Measurements from ENCODE around the gene TNFAIP1.

TNFAIP1 gene

DNA sequence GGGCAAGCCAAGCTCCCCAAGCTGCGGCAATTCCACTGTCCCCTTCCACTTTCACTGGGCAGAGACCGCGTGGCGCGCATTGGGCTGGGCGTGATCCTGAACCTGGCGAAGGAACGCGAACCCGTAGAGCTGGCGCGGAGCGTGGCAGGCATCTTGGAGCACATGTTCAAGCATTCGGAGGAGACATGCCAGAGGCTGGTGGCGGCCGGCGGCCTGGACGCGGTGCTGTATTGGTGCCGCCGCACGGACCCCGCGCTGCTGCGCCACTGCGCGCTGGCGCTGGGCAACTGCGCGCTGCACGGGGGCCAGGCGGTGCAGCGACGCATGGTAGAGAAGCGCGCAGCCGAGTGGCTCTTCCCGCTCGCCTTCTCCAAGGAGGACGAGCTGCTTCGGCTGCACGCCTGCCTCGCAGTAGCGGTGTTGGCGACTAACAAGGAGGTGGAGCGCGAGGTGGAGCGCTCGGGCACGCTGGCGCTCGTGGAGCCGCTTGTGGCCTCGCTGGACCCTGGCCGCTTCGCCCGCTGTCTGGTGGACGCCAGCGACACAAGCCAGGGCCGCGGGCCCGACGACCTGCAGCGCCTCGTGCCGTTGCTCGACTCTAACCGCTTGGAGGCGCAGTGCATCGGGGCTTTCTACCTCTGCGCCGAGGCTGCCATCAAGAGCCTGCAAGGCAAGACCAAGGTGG lies 45.7 kb downstream of the TNFAIP1 start:
- H3K27ac Mint-ChIP-seq, result no peak overlapping the region
- H3K9me3 Mint-ChIP-seq, result no peaks in the 10 kb centered on the region
- peaks cover 27% of the 10 kb centered on the region for H3K4me1 Mint-ChIP-seq
- peak; percentile 51 for DNase-seq
- CTCF ChIA-PET, result interaction anchor here (0.7 to 4.5 kb wide), 4 partner anchors 26 to 41 kb away, joined by 3 to 22 read pairs (median 3); no protein-coding TSS in a partner anchor
- H3K4me3 Mint-ChIP-seq, result no peak overlapping the region
- H3K36me3 Mint-ChIP-seq, result no peaks in the 10 kb centered on the region
- H3K27me3 Mint-ChIP-seq, result peaks cover 29% of the 10 kb centered on the region

DNA sequence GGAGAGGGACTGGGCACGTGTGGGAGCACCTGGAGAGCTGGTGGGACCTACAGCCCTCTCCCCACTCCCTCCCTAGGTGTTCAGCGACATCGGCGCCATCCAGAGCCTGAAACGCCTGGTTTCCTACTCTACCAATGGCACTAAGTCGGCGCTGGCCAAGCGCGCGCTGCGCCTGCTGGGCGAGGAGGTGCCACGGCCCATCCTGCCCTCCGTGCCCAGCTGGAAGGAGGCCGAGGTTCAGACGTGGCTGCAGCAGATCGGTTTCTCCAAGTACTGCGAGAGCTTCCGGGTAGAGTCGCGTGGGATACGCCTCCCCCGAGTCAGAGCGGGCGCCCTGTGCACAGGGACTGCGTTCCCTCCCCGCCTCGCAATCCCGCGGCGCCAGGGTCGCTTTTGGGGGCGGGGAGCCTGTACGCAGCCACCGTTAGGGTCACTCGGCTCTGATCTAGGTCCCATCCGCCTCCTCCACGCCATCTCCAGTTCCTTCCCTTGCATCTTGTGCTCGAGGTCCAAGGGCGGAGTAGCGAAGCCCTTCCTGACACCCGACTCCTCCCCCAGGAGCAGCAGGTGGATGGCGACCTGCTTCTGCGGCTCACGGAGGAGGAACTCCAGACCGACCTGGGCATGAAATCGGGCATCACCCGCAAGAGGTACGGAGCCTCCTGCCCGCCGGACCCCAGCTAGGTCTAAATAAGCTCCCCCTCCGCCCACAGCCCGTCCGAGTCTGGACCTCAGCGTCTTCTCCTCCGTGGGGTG lies 48.9 kb downstream of the TNFAIP1 start:
- Mint-ChIP-seq H3K27ac (peak overlapping the region; percentile 77), H3K4me3 (peak overlapping the region; percentile 79), H3K9me3 (no peaks in the 10 kb centered on the region), H3K4me1 (peaks cover 27% of the 10 kb centered on the region), H3K36me3 (peaks cover 11% of the 10 kb centered on the region), H3K27me3 (peaks cover 29% of the 10 kb centered on the region)
- peak; percentile 86 for DNase-seq
- CTCF ChIA-PET, result interaction anchor here (0.6 to 1.1 kb wide), 2 partner anchors 32 to 137 kb away, joined by 3 to 4 read pairs; no protein-coding TSS in a partner anchor

DNA sequence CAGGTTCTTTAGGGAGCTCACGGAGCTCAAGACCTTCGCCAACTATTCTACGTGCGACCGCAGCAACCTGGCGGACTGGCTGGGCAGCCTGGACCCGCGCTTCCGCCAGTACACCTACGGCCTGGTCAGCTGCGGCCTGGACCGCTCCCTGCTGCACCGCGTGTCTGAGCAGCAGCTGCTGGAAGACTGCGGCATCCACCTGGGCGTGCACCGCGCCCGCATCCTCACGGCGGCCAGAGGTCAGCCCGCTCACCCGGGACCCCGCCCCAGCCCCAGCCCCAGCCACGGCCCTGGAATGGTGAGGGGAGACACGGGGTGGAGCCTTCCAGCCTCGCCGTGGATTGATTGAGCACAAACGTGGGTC lies 49.5 kb downstream of the TNFAIP1 start:
- peak overlapping the region; percentile 79 for H3K4me3 Mint-ChIP-seq
- H3K27me3 Mint-ChIP-seq, result peaks cover 29% of the 10 kb centered on the region
- DNase-seq, result peak; percentile 38
- peak overlapping the region; percentile 77 for H3K27ac Mint-ChIP-seq
- no peaks in the 10 kb centered on the region for H3K9me3 Mint-ChIP-seq
- CTCF ChIA-PET, result interaction anchor here (0.6 to 1.1 kb wide), 2 partner anchors 31 to 136 kb away, joined by 3 to 4 read pairs; no protein-coding TSS in a partner anchor
- H3K4me1 Mint-ChIP-seq, result peaks cover 27% of the 10 kb centered on the region
- H3K36me3 Mint-ChIP-seq, result peaks cover 13% of the 10 kb centered on the region

DNA sequence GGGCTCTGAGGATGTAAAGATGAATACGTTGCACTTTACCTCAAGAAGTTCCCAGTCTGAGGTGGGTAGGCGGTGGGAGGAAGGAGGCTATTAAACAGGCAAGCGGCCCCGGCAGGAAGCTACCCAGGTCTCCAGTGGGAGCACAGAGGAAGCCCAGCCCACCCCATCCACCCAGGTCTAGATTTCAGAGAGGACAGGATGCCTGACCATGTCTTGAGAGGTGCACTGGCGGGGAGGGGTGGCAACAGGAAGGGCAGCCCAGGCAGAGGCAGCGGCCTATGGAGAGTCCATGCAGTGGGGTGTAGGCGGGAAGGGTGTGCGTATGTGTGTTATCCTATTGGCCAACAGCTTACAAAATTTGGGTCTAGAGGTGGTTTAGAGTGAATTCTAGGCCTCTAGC lies 49.8 kb downstream of the TNFAIP1 start:
- peak; percentile 37 for DNase-seq
- Mint-ChIP-seq H3K4me1 (peaks cover 27% of the 10 kb centered on the region), H3K27me3 (peaks cover 27% of the 10 kb centered on the region), H3K36me3 (peaks cover 17% of the 10 kb centered on the region), H3K9me3 (no peaks in the 10 kb centered on the region), H3K27ac (peak overlapping the region; percentile 72), H3K4me3 (peak overlapping the region; percentile 79)
- CTCF ChIA-PET, result interaction anchor here (0.6 to 1.9 kb wide), 3 partner anchors 10 to 136 kb away, joined by 3 to 6 read pairs (median 4); no protein-coding TSS in a partner anchor

DNA sequence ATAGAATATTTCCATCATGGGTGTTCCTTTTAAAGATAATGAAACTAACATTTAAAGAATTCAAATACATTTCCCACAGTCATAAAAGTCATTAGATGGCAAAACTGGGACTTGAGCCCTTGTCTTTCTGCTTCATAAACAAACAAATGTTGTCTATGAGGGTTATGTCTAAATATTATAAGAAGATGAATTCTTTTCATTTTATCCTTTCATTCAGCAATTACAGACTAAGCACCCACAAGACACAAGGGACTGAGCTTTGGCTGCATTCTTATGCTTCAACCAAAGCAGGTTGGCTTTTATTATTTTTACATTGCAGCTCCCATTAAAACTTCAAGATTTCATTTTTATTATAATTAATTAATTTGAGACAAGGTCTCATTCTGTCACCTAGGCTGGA lies 50.8 kb downstream of the TNFAIP1 start:
- no peaks in the 10 kb centered on the region for H3K9me3 Mint-ChIP-seq
- H3K4me3 Mint-ChIP-seq, result no peak overlapping the region
- CTCF ChIA-PET, result interaction anchor here (1.9 kb wide), 1 partner anchor 9 kb away, joined by 6 read pairs; no protein-coding TSS in a partner anchor
- H3K27ac Mint-ChIP-seq, result no peak overlapping the region
- peaks cover 27% of the 10 kb centered on the region for H3K4me1 Mint-ChIP-seq
- peaks cover 25% of the 10 kb centered on the region for H3K36me3 Mint-ChIP-seq
- H3K27me3 Mint-ChIP-seq, result peaks cover 19% of the 10 kb centered on the region
- DNase-seq, result no peak

DNA sequence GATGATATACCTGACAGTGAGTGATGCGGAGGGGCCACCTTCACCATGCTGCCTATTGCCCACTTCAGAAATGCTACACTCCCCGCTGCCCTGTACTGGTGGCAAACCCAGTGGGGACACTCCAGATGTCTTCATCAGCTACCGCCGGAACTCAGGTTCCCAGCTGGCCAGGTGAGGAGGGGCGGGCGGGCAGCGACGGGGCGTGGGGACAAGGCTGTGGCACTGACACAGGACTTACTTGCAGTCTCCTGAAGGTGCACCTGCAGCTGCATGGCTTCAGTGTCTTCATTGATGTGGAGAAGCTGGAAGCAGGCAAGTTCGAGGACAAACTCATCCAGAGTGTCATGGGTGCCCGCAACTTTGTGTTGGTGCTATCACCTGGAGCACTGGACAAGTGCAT lies 52.5 kb downstream of the TNFAIP1 start:
- CTCF ChIA-PET, result no interaction called here
- DNase-seq, result no peak
- Mint-ChIP-seq H3K27ac (no peak overlapping the region), H3K27me3 (peaks cover 5% of the 10 kb centered on the region), H3K4me3 (no peak overlapping the region), H3K4me1 (peaks cover 23% of the 10 kb centered on the region), H3K9me3 (no peaks in the 10 kb centered on the region), H3K36me3 (peaks cover 27% of the 10 kb centered on the region)

DNA sequence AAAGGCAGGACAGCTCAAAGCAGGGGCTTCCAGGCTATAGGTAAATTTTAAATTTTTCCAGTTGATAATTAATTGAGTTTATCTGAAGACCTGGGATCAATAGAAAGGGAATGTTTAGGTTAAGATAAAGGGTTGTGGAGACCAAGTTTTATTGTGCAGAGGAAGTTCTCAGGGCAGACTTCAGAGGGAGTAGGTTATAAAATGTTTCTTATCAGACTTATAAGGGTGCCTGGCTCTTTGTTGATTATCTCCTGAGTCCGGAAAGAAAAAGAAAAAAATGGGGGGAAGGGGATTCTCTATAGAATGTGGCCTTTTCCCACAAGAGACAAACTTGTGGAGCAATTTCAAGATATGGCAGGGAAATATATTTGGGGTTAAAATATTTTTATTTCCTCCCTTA lies 54.6 kb downstream of the TNFAIP1 start:
- Mint-ChIP-seq H3K36me3 (peaks cover 32% of the 10 kb centered on the region), H3K27ac (no peak overlapping the region), H3K9me3 (no peaks in the 10 kb centered on the region), H3K4me3 (no peak overlapping the region), H3K4me1 (peaks cover 10% of the 10 kb centered on the region), H3K27me3 (no peaks in the 10 kb centered on the region)
- CTCF ChIA-PET, result no interaction called here
- DNase-seq, result no peak

DNA sequence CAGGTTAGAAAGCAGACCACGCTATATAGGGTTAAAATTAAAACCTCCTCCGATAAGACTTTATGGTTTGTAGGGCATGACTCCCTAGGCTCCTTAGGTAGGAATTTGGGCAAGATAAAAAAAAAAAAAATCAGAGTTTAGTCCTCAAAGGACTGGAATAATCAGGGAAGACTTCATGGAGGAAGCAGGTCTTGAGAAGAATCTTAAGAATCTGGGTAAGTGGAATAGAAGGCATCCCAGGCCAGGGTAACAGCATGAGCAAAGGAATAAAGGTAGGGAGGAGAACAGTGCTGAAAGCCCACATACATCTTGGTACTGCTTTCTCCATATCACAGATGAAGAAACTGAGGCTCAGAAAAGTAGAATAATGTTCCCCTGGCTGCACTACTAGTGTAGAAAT lies 55.0 kb downstream of the TNFAIP1 start:
- CTCF ChIA-PET, result no interaction called here
- no peak overlapping the region for H3K4me3 Mint-ChIP-seq

DNA sequence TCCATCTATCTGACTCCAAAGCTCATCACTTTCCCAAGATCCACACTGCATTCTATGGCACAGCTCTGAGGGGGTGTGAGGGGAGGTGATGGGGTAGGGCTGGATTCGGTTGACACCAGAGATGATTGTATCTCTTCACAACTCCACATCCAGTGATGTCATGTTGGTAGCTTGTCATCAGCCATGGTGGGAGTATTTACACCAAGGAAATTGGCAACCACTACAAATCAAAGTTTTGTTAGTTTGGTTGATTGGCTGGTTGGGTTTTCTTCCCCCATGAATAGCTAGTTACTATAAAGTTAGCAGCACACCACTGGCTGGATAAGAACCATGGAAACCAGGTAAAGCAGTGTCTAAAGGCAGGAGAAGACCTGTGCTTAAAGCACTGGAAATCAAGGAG lies 55.4 kb downstream of the TNFAIP1 start:
- CTCF ChIA-PET, result no interaction called here
- Mint-ChIP-seq H3K4me1 (peaks cover 2% of the 10 kb centered on the region), H3K27me3 (no peaks in the 10 kb centered on the region), H3K9me3 (no peaks in the 10 kb centered on the region), H3K27ac (no peak overlapping the region), H3K4me3 (no peak overlapping the region), H3K36me3 (peaks cover 35% of the 10 kb centered on the region)
- DNase-seq, result no peak

More for the DNA sequence above, 55.0 kb downstream of the TNFAIP1 start:
- DNase-seq, result no peak
- Mint-ChIP-seq H3K27me3 (no peaks in the 10 kb centered on the region), H3K27ac (no peak overlapping the region), H3K9me3 (no peaks in the 10 kb centered on the region), H3K36me3 (peaks cover 32% of the 10 kb centered on the region), H3K4me1 (peaks cover 6% of the 10 kb centered on the region)

DNA sequence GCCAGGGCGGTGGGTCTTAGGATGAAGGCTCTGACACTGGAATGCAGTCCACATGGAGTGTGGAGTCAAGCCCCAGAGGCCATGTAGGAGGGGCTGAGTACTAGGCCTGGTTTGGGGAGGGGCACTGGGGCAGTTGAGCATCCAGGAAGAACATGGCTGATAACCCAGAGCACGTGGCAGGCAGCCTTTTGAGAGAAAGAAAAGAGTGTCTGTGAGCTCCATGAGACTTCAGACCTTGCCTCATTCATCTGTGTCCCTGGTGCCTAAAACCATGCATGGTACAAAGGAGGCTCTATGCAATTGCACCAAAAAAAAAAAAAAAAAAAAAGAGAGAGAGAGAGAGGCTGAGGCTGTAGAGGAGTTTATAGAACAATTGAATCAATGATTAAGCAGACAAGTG lies 55.8 kb downstream of the TNFAIP1 start:
- Mint-ChIP-seq H3K4me1 (no peaks in the 10 kb centered on the region), H3K4me3 (no peak overlapping the region), H3K27me3 (no peaks in the 10 kb centered on the region), H3K36me3 (peaks cover 35% of the 10 kb centered on the region), H3K27ac (no peak overlapping the region), H3K9me3 (no peaks in the 10 kb centered on the region)
- CTCF ChIA-PET, result no interaction called here
- DNase-seq, result no peak

DNA sequence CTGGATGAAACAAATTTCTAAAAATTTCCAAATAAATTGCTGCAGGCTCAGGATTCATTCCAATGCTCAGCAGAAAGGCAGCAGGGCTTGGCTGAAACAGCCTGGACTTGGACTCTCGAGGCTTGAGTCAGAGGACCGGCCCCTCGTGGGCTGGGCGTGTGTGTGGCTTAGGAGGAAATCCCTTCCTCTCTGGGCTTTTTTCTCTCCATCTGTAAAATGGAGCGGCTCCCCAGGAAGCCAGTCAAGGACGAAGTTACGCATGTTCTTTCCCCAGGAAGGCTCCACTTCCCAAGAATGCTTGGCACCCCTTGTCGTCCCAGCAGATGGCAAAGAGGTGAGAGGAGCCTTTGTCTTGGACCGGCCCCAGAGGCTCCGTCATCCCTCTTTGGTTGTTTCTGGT lies 56.9 kb downstream of the TNFAIP1 start:
- Mint-ChIP-seq H3K9me3 (no peaks in the 10 kb centered on the region), H3K4me3 (no peak overlapping the region), H3K27me3 (no peaks in the 10 kb centered on the region), H3K4me1 (no peaks in the 10 kb centered on the region), H3K27ac (no peak overlapping the region), H3K36me3 (peaks cover 34% of the 10 kb centered on the region)
- CTCF ChIA-PET, result no interaction called here
- DNase-seq, result no peak

DNA sequence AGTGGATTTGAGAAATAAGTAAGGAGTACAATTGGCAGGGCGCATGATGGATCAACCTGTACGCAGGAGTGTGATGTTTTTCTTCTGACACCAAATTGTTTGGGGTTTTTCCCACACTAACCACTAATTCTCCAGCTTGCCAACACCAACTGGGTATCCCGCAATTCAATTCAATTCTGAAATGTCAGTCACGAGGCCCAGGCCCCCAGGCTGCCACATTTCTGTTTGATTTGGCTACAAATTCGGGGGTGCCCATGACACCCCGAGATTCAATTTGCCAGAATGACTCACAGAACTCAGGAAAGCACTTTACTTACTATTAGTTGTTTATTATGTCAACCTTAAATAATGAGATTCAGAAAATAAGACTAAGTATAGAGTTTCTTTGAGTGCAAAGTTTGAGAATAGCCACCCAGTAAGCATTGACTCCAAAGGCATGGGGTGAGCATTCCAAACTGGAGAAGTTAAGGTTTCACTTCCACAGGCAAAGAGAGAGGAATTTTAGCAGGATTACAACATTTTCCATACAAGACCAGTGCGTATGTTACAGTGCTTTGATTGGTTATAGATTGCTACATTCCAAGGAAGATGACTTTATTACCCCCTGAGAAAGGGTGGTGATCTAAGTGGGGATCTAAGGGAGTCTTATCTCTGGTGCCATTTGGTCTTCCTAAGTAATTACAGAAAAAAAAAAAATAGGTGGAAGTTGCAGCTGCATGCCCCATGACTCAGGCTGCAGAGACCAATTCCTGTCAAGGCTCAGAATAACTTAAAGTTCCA lies 59.0 kb downstream of the TNFAIP1 start:
- no peak for DNase-seq
- CTCF ChIA-PET, result interaction anchor here (1.1 kb wide), 1 partner anchor 8 kb away, joined by 6 read pairs; no protein-coding TSS in a partner anchor
- H3K9me3 Mint-ChIP-seq, result no peaks in the 10 kb centered on the region
- H3K4me3 Mint-ChIP-seq, result no peak overlapping the region
- H3K36me3 Mint-ChIP-seq, result peaks cover 24% of the 10 kb centered on the region
- no peaks in the 10 kb centered on the region for H3K4me1 Mint-ChIP-seq
- H3K27me3 Mint-ChIP-seq, result no peaks in the 10 kb centered on the region
- H3K27ac Mint-ChIP-seq, result no peak overlapping the region

DNA sequence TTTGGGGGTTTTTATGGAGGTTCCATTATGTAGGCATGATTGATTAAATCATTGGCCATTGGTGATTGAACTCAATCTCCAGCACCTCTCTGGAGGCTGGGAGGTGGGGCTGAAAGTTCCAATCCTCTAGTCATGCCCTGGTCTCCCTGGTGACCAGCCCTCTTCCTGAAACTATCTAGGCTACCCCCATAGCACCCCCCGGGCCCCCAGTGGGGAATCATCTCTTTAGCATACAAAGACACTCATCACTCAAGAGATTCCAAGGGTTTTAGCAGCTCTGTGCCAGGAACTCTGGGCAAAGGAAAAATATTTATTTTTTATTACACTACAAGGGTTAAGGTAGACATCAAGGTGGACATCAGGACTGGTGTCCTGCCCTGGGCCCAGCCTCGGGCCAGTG lies 59.9 kb downstream of the TNFAIP1 start:
- no peak for DNase-seq
- Mint-ChIP-seq H3K36me3 (peaks cover 17% of the 10 kb centered on the region), H3K9me3 (no peaks in the 10 kb centered on the region), H3K4me3 (no peak overlapping the region), H3K27me3 (no peaks in the 10 kb centered on the region), H3K4me1 (no peaks in the 10 kb centered on the region), H3K27ac (no peak overlapping the region)
- CTCF ChIA-PET, result interaction anchor here (1.1 to 1.2 kb wide), 2 partner anchors 9 to 21 kb away, joined by 3 to 6 read pairs; no protein-coding TSS in a partner anchor

DNA sequence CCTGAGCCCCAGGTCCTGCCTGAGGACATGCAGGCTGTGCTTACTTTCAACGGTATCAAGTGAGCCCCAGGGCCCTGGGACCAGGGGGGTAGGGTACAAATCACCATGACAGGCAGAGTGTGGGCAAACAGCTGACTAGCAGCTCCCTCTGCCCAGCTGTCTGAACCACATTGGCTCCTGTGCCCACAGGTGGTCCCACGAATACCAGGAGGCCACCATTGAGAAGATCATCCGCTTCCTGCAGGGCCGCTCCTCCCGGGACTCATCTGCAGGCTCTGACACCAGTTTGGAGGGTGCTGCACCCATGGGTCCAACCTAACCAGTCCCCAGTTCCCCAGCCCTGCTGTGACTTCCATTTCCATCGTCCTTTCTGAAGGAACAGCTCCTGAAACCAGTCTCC lies 60.4 kb downstream of the TNFAIP1 start:
- CTCF ChIA-PET, result interaction anchor here (1.2 kb wide), 1 partner anchor 21 kb away, joined by 3 read pairs; no protein-coding TSS in a partner anchor
- Mint-ChIP-seq H3K27ac (no peak overlapping the region), H3K27me3 (no peaks in the 10 kb centered on the region), H3K4me1 (no peaks in the 10 kb centered on the region), H3K9me3 (no peaks in the 10 kb centered on the region), H3K4me3 (no peak overlapping the region), H3K36me3 (peaks cover 13% of the 10 kb centered on the region)
- no peak for DNase-seq
